T-cell (primary cell): ENCODE results near the gene PHF1. TPM values are rescaled to one million over a fixed set of nuclear protein-coding genes. Genes with fewer than 3 reads are reported as not detected.
"Not testable (repeated sequence)": the region's sequence is repeated elsewhere in the genome, so short reads cannot be mapped to it uniquely, and the experiment has no call there.

Experiments used
- ATAC-seq, 4 experiments: fragments of 200-7000 bp in 3 of 4; fragments of 150-1000 bp in 1 of 4; cut with Tn5 transposase; replicated peaks in 1 of 4; 1 replicate in 3 of 4; 2 replicates in 1 of 4; pipeline ENCODE4 v1.10.0; 2021; ENCODE audit warnings: moderate library complexity in 3 of 4, mild to moderate bottlenecking in 2 of 4, moderate number of reproducible peaks in 1 of 4
- CTCF ChIA-PET, 2 donors: fragments of 300-600 bp; sonication (Branson Sonifier 250); formaldehyde crosslinking; loops; one replicate each; lab custom pipeline; 2022; ENCODE audit warnings: antibody characterized with exemption in 2 of 2; lab: Charles Lee
- POLR2A ChIA-PET, 2 donors: fragments of 300-600 bp; sonication (Branson Sonifier 250); formaldehyde crosslinking; loops; one replicate each; lab custom pipeline; 2022; ENCODE audit warnings: antibody characterized with exemption in 2 of 2; lab: Charles Lee
- DNase-seq, 35 experiments: peaks; one replicate each; pipeline versions ENCODE4 v3.0.0 to v3.0.0-alpha.2; 2013 to 2023
- H3K27ac ChIP-seq: one replicate; pipeline ENCODE4 v1.5.1; 2013; ENCODE audit warnings: low read length
- H3K27me3 ChIP-seq, 2 experiments: replicated peaks in 1 of 2; 1 replicate in 1 of 2; 2 replicates in 1 of 2; pipeline versions ENCODE4 v1.6.1 to v1.7.0; 2013; ENCODE audit warnings: low read length in 1 of 2, mixed read lengths in 1 of 2; ENCODE audit not compliant: control insufficient read depth in 2 of 2, insufficient read depth in 2 of 2; ENCODE audit errors: extremely low read depth in 1 of 2
- H3K36me3 ChIP-seq, 2 donors: 1 replicate in 1 of 2; 2 replicates in 1 of 2; pipeline versions ENCODE4 v1.6.1 to v1.7.0; 2013; ENCODE audit warnings: low read length in 1 of 2; ENCODE audit not compliant: control insufficient read depth in 2 of 2, insufficient read depth in 1 of 2; ENCODE audit errors: extremely low read depth in 1 of 2
- H3K4me1 ChIP-seq, 2 experiments: 1 replicate in 1 of 2; 2 replicates in 1 of 2; pipeline versions ENCODE4 v1.6.1 to v1.7.0; 2013; ENCODE audit warnings: low read length in 2 of 2, mixed read lengths in 1 of 2; ENCODE audit not compliant: insufficient read depth in 2 of 2, control insufficient read depth in 1 of 2; ENCODE audit errors: extremely low read depth in 1 of 2
- H3K4me3 ChIP-seq, 2 donors: 1 replicate in 1 of 2; 2 replicates in 1 of 2; pipeline versions ENCODE4 v1.5.1 to v1.7.0; 2013; ENCODE audit warnings: mild to moderate bottlenecking in 2 of 2, low read length in 1 of 2, moderate library complexity in 1 of 2; ENCODE audit not compliant: control insufficient read depth in 1 of 2; ENCODE audit errors: extremely low read depth in 1 of 2
- H3K9me3 ChIP-seq: 2 replicates; pipeline ENCODE4 v1.7.0; 2013
- H3K27ac Mint-ChIP-seq, 2 donors: one replicate each; pipeline ENCODE4 v1.8.0; 2020 to 2021; ENCODE audit warnings: mild to moderate bottlenecking in 2 of 2, mixed read lengths in 2 of 2
- H3K27me3 Mint-ChIP-seq, 2 donors: one replicate each; pipeline ENCODE4 v1.8.0; 2021 to 2022; ENCODE audit warnings: mixed read lengths in 2 of 2
- H3K36me3 Mint-ChIP-seq: one replicate; pipeline ENCODE4 v1.8.0; 2021; ENCODE audit warnings: mixed read lengths
- H3K4me1 Mint-ChIP-seq, 3 donors: one replicate each; pipeline ENCODE4 v1.8.0; 2020 to 2022; ENCODE audit warnings: mixed read lengths in 3 of 3, mild to moderate bottlenecking in 1 of 3
- H3K4me3 Mint-ChIP-seq, 3 donors: one replicate each; pipeline ENCODE4 v1.8.0; 2020 to 2022; ENCODE audit warnings: mild to moderate bottlenecking in 3 of 3, mixed read lengths in 3 of 3, moderate library complexity in 3 of 3
- H3K9me3 Mint-ChIP-seq, 3 donors: one replicate each; pipeline ENCODE4 v1.8.0; 2020 to 2022; ENCODE audit warnings: mixed read lengths in 3 of 3
- WGBS: methylation state at CpG from one replicate; pipeline ENCODE4 v1.1.5; 2013; ENCODE audit warnings: missing lambda C conversion rate; ENCODE audit not compliant: insufficient coverage; 5-methylcytosine and 5-hydroxymethylcytosine counted together
- total RNA-seq, 35 experiments: library from RNA in 6 of 35; stranded (reverse) in 6 of 35; fragments of 120-200 nt in 1 of 35; gene quantifications; one replicate each; pipeline versions ENCODE4 v1.2.1 to v1.2.4 and lab custom pipeline; 2013 to 2026

PHF1 gene
- total RNA-seq, 5 donors from 2014 or later (not counting 1 experiment from before 2014, with no cell fraction given) = 169 to 372 (median 175) TPM

GRCh38 chr6:33367715-33368025 lies 43.1 kb upstream of the PHF1 start:
- H3K36me3 Mint-ChIP-seq, H3K9me3 ChIP-seq, H3K4me3 Mint-ChIP-seq, H3K4me3 ChIP-seq, CTCF ChIA-PET, H3K9me3 Mint-ChIP-seq, H3K27me3 Mint-ChIP-seq, ATAC-seq, H3K4me1 ChIP-seq, H3K4me1 Mint-ChIP-seq, H3K27ac ChIP-seq, H3K27me3 ChIP-seq, DNase-seq, H3K27ac Mint-ChIP-seq, H3K36me3 ChIP-seq: not testable (repeated sequence)
- no CpG with 5 or more reads among the region's 5 CpGs for WGBS
- POLR2A ChIA-PET = interaction anchor here in 1 of 2 donors (0.7 kb wide), 1 partner anchor 285 kb away, joined by 11 read pairs; no protein-coding TSS in a partner anchor

GRCh38 chr6:33371901-33372300 lies 38.9 kb upstream of the PHF1 start:
- CTCF ChIA-PET = not testable (repeated sequence)

GRCh38 chr6:33372526-33373123 lies 38.2 kb upstream of the PHF1 start:
- Histone ChIP-seq H3K36me3 (no peaks in the 10 kb centered on the region), H3K4me1 (peaks cover 0 to 26% of the 10 kb centered on the region in 2 experiments), H3K4me3 (no peak overlapping the region), H3K27ac (no peak overlapping the region), H3K27me3 (no peaks in the 10 kb centered on the region), H3K9me3 (no peaks in the 10 kb centered on the region)
- Mint-ChIP-seq H3K27ac (no peak overlapping the region), H3K27me3 (no peaks in the 10 kb centered on the region), H3K4me1 (peaks cover 8 to 17% (median 14%) of the 10 kb centered on the region in 3 donors), H3K36me3 (no peaks in the 10 kb centered on the region), H3K4me3 (no peak overlapping the region), H3K9me3 (no peaks in the 10 kb centered on the region)
- ATAC-seq = no peak
- WGBS = 57% methylated on average over 4 of the region's 5 CpGs
- DNase-seq = no peak
- CTCF ChIA-PET = no interaction called here
- POLR2A ChIA-PET = no interaction called here

More at GRCh38 chr6:33371901-33372300, 38.9 kb upstream of the PHF1 start:
- H3K9me3 ChIP-seq, H3K27me3 ChIP-seq, H3K4me3 ChIP-seq, H3K36me3 ChIP-seq, H3K27me3 Mint-ChIP-seq, POLR2A ChIA-PET, H3K27ac ChIP-seq, ATAC-seq, H3K9me3 Mint-ChIP-seq, H3K36me3 Mint-ChIP-seq, H3K27ac Mint-ChIP-seq, DNase-seq, H3K4me3 Mint-ChIP-seq: not testable (repeated sequence)
- peaks cover 0 to 26% of the 10 kb centered on the region in 2 experiments for H3K4me1 ChIP-seq
- H3K4me1 Mint-ChIP-seq = peaks cover 8 to 17% (median 14%) of the 10 kb centered on the region in 3 donors
- WGBS = 93% methylated on average over 3 of the region's 8 CpGs

GRCh38 chr6:33373960-33374910 lies 36.6 kb upstream of the PHF1 start:
- CTCF ChIA-PET = interaction anchor here in 1 of 2 donors (0.5 to 0.7 kb wide), 4 partner anchors 17 to 337 kb away, joined by 3 to 8 read pairs (median 3); partner anchors contain the start of gene UQCC2
- no peak overlapping the region for H3K4me3 Mint-ChIP-seq
- H3K36me3 Mint-ChIP-seq = no peaks in the 10 kb centered on the region
- no peaks in the 10 kb centered on the region for H3K9me3 Mint-ChIP-seq
- H3K27ac Mint-ChIP-seq = peak overlapping the region; percentile 73 to 83
- 100% methylated on average over 3 of the region's 8 CpGs for WGBS
- no peaks in the 10 kb centered on the region for H3K27me3 Mint-ChIP-seq
- peak in 1 of 35 experiments; percentile 31 for DNase-seq
- Histone ChIP-seq H3K27me3 (no peaks in the 10 kb centered on the region), H3K4me3 (no peak overlapping the region), H3K9me3 (no peaks in the 10 kb centered on the region), H3K27ac (peak overlapping the region; percentile 27), H3K36me3 (no peaks in the 10 kb centered on the region), H3K4me1 (peaks cover 0 to 26% of the 10 kb centered on the region in 2 experiments)
- ATAC-seq = peak in 1 of 4 experiments; percentile 37
- H3K4me1 Mint-ChIP-seq = peaks cover 8 to 17% (median 14%) of the 10 kb centered on the region in 3 donors
- POLR2A ChIA-PET = no interaction called here

GRCh38 chr6:33375143-33375671 lies 35.6 kb upstream of the PHF1 start:
- WGBS = 71% methylated on average over 9 of the region's 9 CpGs
- CTCF ChIA-PET = no interaction called here
- Histone ChIP-seq H3K4me3 (no peak overlapping the region), H3K27ac (peak overlapping the region; percentile 27), H3K4me1 (peaks cover 0 to 26% of the 10 kb centered on the region in 2 experiments), H3K27me3 (no peaks in the 10 kb centered on the region), H3K9me3 (no peaks in the 10 kb centered on the region), H3K36me3 (no peaks in the 10 kb centered on the region)
- no peaks in the 10 kb centered on the region for H3K27me3 Mint-ChIP-seq
- no peaks in the 10 kb centered on the region for H3K36me3 Mint-ChIP-seq
- peak overlapping the region in 1 of 2 donors; percentile 16 for H3K27ac Mint-ChIP-seq
- peaks cover 8 to 17% (median 14%) of the 10 kb centered on the region in 3 donors for H3K4me1 Mint-ChIP-seq
- DNase-seq (no peak), ATAC-seq (no peak)
- no peaks in the 10 kb centered on the region for H3K9me3 Mint-ChIP-seq
- POLR2A ChIA-PET = no interaction called here
- no peak overlapping the region for H3K4me3 Mint-ChIP-seq

GRCh38 chr6:33377171-33377570 lies 33.6 kb upstream of the PHF1 start:
- CTCF ChIA-PET = no interaction called here

More at GRCh38 chr6:33377171-33377570, 33.6 kb upstream of the PHF1 start:
- H3K27ac Mint-ChIP-seq = no peak overlapping the region
- POLR2A ChIA-PET = no interaction called here
- H3K36me3 Mint-ChIP-seq = no peaks in the 10 kb centered on the region
- DNase-seq = no peak
- Histone ChIP-seq H3K4me3 (no peak overlapping the region), H3K36me3 (no peaks in the 10 kb centered on the region), H3K4me1 (peaks cover 0 to 26% of the 10 kb centered on the region in 2 experiments), H3K9me3 (no peaks in the 10 kb centered on the region), H3K27ac (no peak overlapping the region), H3K27me3 (no peaks in the 10 kb centered on the region)
- H3K4me3 Mint-ChIP-seq = no peak overlapping the region
- no peaks in the 10 kb centered on the region for H3K27me3 Mint-ChIP-seq
- no peak for ATAC-seq
- WGBS = no CpG with 5 or more reads among the region's 4 CpGs
- peaks cover 8 to 17% (median 14%) of the 10 kb centered on the region in 3 donors for H3K4me1 Mint-ChIP-seq
- no peaks in the 10 kb centered on the region for H3K9me3 Mint-ChIP-seq
